Measurements from ENCODE around the gene STXBP1.

Gene STXBP1

GRCh38 chr9:127730799-127731410 lies 118.8 kb downstream of the STXBP1 start:
- DNase-seq = no peak

GRCh38 chr9:127731938-127732337 lies 119.9 kb downstream of the STXBP1 start:
- DNase-seq = no peak

- DNase-seq = no peak
Measured at GRCh38 chr9:127732444-127732843, 120.4 kb downstream of the STXBP1 start.

- no peak for DNase-seq
Measured at GRCh38 chr9:127733614-127734013, 121.5 kb downstream of the STXBP1 start.

GRCh38 chr9:127734247-127734746 lies 122.2 kb downstream of the STXBP1 start:
- DNase-seq = peak in 3 of 56 donors; percentile 5 to 62 (median 42)

GRCh38 chr9:127734747-127735529 lies 122.9 kb downstream of the STXBP1 start, which contains the start of gene TOR2A:
Gene TOR2A (minus strand): TSS chr9:127735294. CDS start chr9:127735270, 24 bp downstream.
- DNase-seq = peak; percentile 53 to 98 (median 94)

- no peak for DNase-seq
Measured at GRCh38 chr9:127735530-127736185, 123.6 kb downstream of the STXBP1 start.

GRCh38 chr9:127738666-127739065 lies 126.6 kb downstream of the STXBP1 start:
- DNase-seq = no peak

GRCh38 chr9:127739614-127740330 lies 127.7 kb downstream of the STXBP1 start:
- DNase-seq = no peak

GRCh38 chr9:127741831-127742434 lies 129.9 kb downstream of the STXBP1 start:
- peak in 46 of 56 donors; percentile 10 to 80 (median 54) for DNase-seq
